Ovary (tissue), 9 donors: ENCODE data around the gene PPP6R2. TPM values are rescaled to one million over a fixed set of nuclear protein-coding genes. Genes with fewer than 3 reads are reported as not detected.

Source experiments
- DNase-seq, 5 donors: peaks; one replicate each; pipeline ENCODE4 v3.0.0-alpha.2; 2019 to 2020
- H3K27ac ChIP-seq, 2 donors: fragments of 200-600 bp; one replicate each; pipeline versions ENCODE4 v1.5.1 to v1.8.0; 2019 to 2022
- H3K27me3 ChIP-seq: fragments of 200-600 bp; one replicate; pipeline ENCODE4 v1.8.0; 2022
- H3K36me3 ChIP-seq: fragments of 200-600 bp; sonication (generic); one replicate; pipeline ENCODE4 v1.5.1; 2019
- H3K4me1 ChIP-seq: one replicate; pipeline ENCODE4 v1.8.1; 2013; ENCODE audit warnings: mild to moderate bottlenecking, moderate library complexity; ENCODE audit not compliant: insufficient read depth
- H3K4me3 ChIP-seq: fragments of 200-600 bp; sonication (generic); one replicate; pipeline ENCODE4 v1.5.1; 2017
- H3K9me3 ChIP-seq, 2 donors: fragments of 200-600 bp in 1 of 2; sonication (generic) in 1 of 2; one replicate each; pipeline versions ENCODE4 v1.5.1 to v1.8.1; 2013 to 2019; ENCODE audit warnings: mild to moderate bottlenecking in 1 of 2, moderate library complexity in 1 of 2
- EP300 ChIP-seq: sonication (generic); formaldehyde crosslinking; IDR thresholded peaks from one replicate; pipeline ENCODE4 v1.6.1; 2017; ENCODE audit warnings: antibody characterized with exemption
- POLR2A ChIP-seq: fragments of 450-650 bp; IDR thresholded peaks from one replicate; pipeline ENCODE4 v1.6.1; 2017; ENCODE audit warnings: antibody characterized with exemption, mild to moderate bottlenecking, moderate library complexity
- WGBS, 3 donors: extraction: QIAGEN DNeasy Blood & Tissue Kit in 1 of 3; methylation state at CpG; one replicate each; pipeline versions ENCODE4 v1.1.5 to v1.1.7; 2013 to 2017; 5-methylcytosine and 5-hydroxymethylcytosine counted together
- intact Hi-C, 4 donors: fragments of 100-400 bp; cut with DNase I; formaldehyde crosslinking; loops; one replicate each; pipeline versions ENCODE4 v1.11.0 to v1.15.1; 2022 to 2023
- polyA plus RNA-seq, 2 donors: library from polyadenylated mRNA; stranded (reverse); fragments of 200-250 nt in 1 of 2; fragments of 350-450 nt in 1 of 2; fragmentation: Illumina TruSeq in 1 of 2; extraction: RNeasy Lipid Tissue Mini Kit (QIAGEN cat#74804) in 1 of 2; gene quantifications; one replicate each; pipeline ENCODE4 v1.2.3, GENCODE V29; 2013 to 2014
- total RNA-seq, 7 donors: library from RNA; depleted of rRNA in 2 of 7; stranded (reverse); fragments of >200 nt in 2 of 7; fragmentation: NEBNext Ultra II Directional in 3 of 7; extraction: Animal tissue kit (Norgen Biotek cat#: 25700) in 3 of 7; gene quantifications; one replicate each; pipeline versions ENCODE4 v1.1.0 to v1.2.4, GENCODE V29; 2016 to 2023
- TF ChIP-seq, protein P1 (sequence below), 3 donors: fragments of 450-650 bp in 2 of 3; fragments of 200-600 bp in 1 of 3; IDR thresholded peaks; one replicate each; pipeline versions ENCODE4 v1.5.1 to v1.8.0; 2016 to 2022; ENCODE audit warnings: antibody characterized with exemption in 3 of 3, mild to moderate bottlenecking in 1 of 3
- donor health status: DM: no; HTN: no; CAD: no; lungs with moderate emphysema.
- donor health status: DM: no; HTN: no; CAD: no.
- donor health status: Bipolar disorder and iron deficiency.
- donor health status: DM: yes; HTN: yes; CAD: no.
- donor health status: DM: no; HTN: no; CAD: no.
- donor health status: DM: yes; HTN: yes; CAD: no.

PPP6R2 gene
- total and polyA plus RNA-seq, 9 donors: 8.2 to 52.9 (median 35.1) TPM

DNA sequence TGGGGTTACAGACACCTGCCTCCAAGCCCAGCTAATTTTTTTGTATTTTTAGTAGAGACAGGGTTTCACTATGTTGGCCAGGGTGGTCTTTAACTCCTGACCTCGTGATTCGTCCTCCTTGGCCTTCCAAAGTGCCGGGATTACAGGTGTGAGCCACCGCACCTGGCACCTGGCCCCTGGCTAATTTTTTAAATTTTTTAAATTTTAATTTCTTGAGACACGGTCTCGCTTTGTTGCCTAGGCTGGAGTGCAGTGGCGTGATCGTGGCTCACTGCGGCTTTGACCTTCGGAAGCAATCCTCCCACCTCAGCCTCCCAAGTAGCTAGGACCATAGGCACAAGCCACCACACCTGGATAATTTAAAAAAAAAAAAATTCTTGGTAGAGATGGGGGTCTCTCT is 14.6 kb downstream of the PPP6R2 start:
- Histone ChIP-seq H3K36me3 (no peaks in the 10 kb centered on the region), H3K27me3 (no peaks in the 10 kb centered on the region), H3K4me3 (no peak overlapping the region), H3K9me3 (no peaks in the 10 kb centered on the region), H3K27ac (no peak overlapping the region), H3K4me1 (no peaks in the 10 kb centered on the region)
- intact Hi-C loops: no loop called here
- DNase-seq: no peak
- WGBS, 3 donors: 88 to 94% (median 91%) methylated on average over 10 of the region's 10 CpGs
- TF ChIP-seq, protein P1, sequence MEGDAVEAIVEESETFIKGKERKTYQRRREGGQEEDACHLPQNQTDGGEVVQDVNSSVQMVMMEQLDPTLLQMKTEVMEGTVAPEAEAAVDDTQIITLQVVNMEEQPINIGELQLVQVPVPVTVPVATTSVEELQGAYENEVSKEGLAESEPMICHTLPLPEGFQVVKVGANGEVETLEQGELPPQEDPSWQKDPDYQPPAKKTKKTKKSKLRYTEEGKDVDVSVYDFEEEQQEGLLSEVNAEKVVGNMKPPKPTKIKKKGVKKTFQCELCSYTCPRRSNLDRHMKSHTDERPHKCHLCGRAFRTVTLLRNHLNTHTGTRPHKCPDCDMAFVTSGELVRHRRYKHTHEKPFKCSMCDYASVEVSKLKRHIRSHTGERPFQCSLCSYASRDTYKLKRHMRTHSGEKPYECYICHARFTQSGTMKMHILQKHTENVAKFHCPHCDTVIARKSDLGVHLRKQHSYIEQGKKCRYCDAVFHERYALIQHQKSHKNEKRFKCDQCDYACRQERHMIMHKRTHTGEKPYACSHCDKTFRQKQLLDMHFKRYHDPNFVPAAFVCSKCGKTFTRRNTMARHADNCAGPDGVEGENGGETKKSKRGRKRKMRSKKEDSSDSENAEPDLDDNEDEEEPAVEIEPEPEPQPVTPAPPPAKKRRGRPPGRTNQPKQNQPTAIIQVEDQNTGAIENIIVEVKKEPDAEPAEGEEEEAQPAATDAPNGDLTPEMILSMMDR (IDR thresholded peaks at IDR 0.05): no peak
- TF ChIP-seq POLR2A: no peak
- TF ChIP-seq EP300: no peak

DNA sequence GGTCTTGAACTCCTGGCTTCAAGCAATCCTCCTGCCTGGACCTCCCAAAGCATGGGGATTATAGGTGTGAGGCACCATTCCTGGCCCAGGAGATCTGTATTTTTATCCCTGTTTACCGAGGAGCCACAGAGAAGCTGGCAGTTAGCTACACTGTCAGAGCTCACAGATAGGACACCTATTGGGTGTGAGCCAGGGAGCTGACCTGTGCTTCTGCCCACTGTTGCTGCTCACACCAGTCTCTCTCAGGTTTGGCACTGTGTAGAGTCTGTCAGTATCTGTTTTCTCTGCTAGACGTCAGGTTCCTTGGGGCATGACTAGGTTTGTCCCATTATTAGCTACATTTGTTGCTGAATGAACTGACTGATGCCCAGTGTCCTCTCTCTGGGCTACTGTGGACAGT is 17.5 kb downstream of the PPP6R2 start:
- intact Hi-C loops: no loop called here
- H3K27ac ChIP-seq: no peak overlapping the region
- H3K4me1 ChIP-seq: no peaks in the 10 kb centered on the region
- TF ChIP-seq EP300 (no peak), POLR2A (no peak)
- TF ChIP-seq, protein P1 (IDR thresholded peaks at IDR 0.05): no peak
- H3K4me3 ChIP-seq: no peak overlapping the region
- H3K27me3 ChIP-seq: no peaks in the 10 kb centered on the region
- 68 to 94% (median 89%) methylated on average over 2 of the region's 2 CpGs for WGBS, 3 donors
- no peak for DNase-seq
- no peaks in the 10 kb centered on the region for H3K36me3 ChIP-seq
- H3K9me3 ChIP-seq: no peaks in the 10 kb centered on the region

DNA sequence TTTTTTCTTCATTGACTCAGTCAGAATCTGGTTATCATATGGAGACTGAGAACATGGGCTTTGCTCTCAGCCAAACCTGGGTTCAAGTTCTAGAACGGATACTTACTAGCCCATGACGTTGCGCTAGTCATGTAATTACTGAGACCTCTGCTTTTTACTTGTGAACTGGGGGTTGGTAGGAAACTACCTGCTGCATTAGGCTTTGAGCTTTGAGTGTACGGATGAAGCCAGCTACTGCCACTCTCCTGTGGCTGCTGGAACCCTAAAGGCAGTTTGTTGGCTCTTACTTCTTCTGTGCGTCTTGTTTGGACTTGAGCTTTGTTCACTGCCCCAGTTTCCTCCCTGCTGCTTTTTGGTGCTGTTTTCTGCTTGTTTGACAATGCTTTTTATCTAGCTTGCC is 18.1 kb downstream of the PPP6R2 start:
- H3K9me3 ChIP-seq: no peaks in the 10 kb centered on the region
- no peak overlapping the region for H3K27ac ChIP-seq
- DNase-seq: no peak
- TF ChIP-seq POLR2A (no peak), EP300 (no peak)
- TF ChIP-seq, protein P1 (IDR thresholded peaks at IDR 0.05): no peak
- no peak overlapping the region for H3K4me3 ChIP-seq
- no peaks in the 10 kb centered on the region for H3K27me3 ChIP-seq
- intact Hi-C loops: no loop called here
- no peaks in the 10 kb centered on the region for H3K36me3 ChIP-seq
- peaks cover 2% of the 10 kb centered on the region for H3K4me1 ChIP-seq
- WGBS, 3 donors: 92 to 99% (median 95%) methylated on average over 5 of the region's 5 CpGs

DNA sequence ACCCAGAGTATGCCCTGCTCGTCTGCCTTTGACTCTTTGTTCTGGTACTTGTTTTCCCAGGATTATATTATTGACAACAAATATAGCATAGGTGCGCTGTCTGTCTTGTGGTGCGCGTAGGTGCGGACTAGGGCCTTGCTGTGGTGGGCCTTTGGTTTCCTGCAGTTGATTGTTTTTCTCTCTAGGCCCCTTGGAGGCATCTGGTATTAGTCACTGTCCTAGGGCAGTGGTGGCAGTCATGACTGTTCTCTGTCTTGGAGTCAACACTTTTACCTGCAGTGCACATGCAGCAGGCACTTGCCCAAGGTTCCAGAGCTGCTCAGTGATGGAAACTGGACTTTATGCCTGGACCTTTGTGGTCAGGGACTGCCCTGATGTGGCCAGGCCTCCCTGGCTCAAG is 18.6 kb downstream of the PPP6R2 start:
- no peaks in the 10 kb centered on the region for H3K27me3 ChIP-seq
- no peak overlapping the region for H3K27ac ChIP-seq
- intact Hi-C loops: no loop called here
- no peaks in the 10 kb centered on the region for H3K36me3 ChIP-seq
- TF ChIP-seq EP300: no peak
- TF ChIP-seq, protein P1 (IDR thresholded peaks at IDR 0.05): no peak
- no peak for TF ChIP-seq POLR2A
- DNase-seq: no peak
- WGBS, 3 donors: 91 to 95% (median 92%) methylated on average over 5 of the region's 5 CpGs
- H3K4me3 ChIP-seq: no peak overlapping the region
- no peaks in the 10 kb centered on the region for H3K9me3 ChIP-seq
- peaks cover 2% of the 10 kb centered on the region for H3K4me1 ChIP-seq
